BLaER1 (cell line): ENCODE data around the gene REG3G.
A peak's percentile ranks its signal among the peaks of the same experiment; 100 is the strongest.

Source experiments
- H3K27ac ChIP-seq: shearing (Covaris generic); formaldehyde crosslinking; 2 replicates; pipeline ENCODE4 v1.8.1; 2022
- H3K27me3 ChIP-seq: shearing (Covaris generic); formaldehyde crosslinking; 2 replicates; pipeline ENCODE4 v1.8.1; 2022
- H3K36me3 ChIP-seq: shearing (Covaris generic); formaldehyde crosslinking; 2 replicates; pipeline ENCODE4 v1.8.1; 2022
- H3K4me1 ChIP-seq: shearing (Covaris generic); formaldehyde crosslinking; 2 replicates; pipeline ENCODE4 v1.8.1; 2022
- H3K4me2 ChIP-seq: shearing (Covaris generic); formaldehyde crosslinking; 2 replicates; pipeline ENCODE4 v1.8.1; 2022
- H3K4me3 ChIP-seq: shearing (Covaris generic); formaldehyde crosslinking; 2 replicates; pipeline ENCODE4 v1.8.1; 2022
- H3K9ac ChIP-seq: shearing (Covaris generic); formaldehyde crosslinking; 2 replicates; pipeline ENCODE4 v1.8.1; 2022
- H3K9me3 ChIP-seq: shearing (Covaris generic); formaldehyde crosslinking; 2 replicates; pipeline ENCODE4 v1.8.1; 2022
- H4K20me1 ChIP-seq: shearing (Covaris generic); formaldehyde crosslinking; 2 replicates; pipeline ENCODE4 v1.8.1; 2022
- Cebpa-rat ChIP-seq: shearing (Covaris generic); IDR thresholded peaks from 2 replicates; pipeline ENCODE4 v1.8.1; 2022

The REG3G gene

DNA sequence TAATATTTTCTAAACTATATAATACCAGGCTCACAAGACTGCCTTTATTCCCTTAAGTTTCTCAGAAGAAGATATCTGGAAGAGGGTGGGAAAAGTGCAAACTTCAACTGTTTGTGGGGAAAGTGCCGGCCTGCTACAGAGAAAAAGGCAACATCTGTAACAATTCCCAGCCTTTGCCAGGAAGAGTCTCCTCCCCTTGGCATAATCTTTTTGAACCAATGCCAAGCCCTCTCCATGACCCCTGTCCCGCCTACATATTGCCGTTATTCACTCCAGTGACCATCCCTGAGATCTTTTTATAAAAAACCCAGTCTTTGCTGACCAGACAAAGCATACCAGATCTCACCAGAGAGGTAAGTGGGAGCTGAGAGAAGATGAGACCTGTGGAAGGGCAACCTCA is at the start of gene REG3G:
REG3G (plus strand) TSS at position 282 of the 400 bp plus-strand sequence. CDS start 392 bp downstream, outside the sequence.
- Histone ChIP-seq H3K9me3 (0 out of 2 replicates have a peak, but pooled peaks cover 6% of the 10 kb centered on the region), H3K4me3 (no peak within 1 kb of the TSS), H3K27me3 (no peaks in the 10 kb centered on the region), H3K27ac (no peak within 1 kb of the TSS), H3K4me2 (no peak within 1 kb of the TSS), H4K20me1 (no peaks in the 10 kb centered on the region), H3K36me3 (no peaks in the 10 kb centered on the region), H3K4me1 (no peaks in the 10 kb centered on the region), H3K9ac (no peak within 1 kb of the TSS)
- TF ChIP-seq Cebpa-rat, result no peak

DNA sequence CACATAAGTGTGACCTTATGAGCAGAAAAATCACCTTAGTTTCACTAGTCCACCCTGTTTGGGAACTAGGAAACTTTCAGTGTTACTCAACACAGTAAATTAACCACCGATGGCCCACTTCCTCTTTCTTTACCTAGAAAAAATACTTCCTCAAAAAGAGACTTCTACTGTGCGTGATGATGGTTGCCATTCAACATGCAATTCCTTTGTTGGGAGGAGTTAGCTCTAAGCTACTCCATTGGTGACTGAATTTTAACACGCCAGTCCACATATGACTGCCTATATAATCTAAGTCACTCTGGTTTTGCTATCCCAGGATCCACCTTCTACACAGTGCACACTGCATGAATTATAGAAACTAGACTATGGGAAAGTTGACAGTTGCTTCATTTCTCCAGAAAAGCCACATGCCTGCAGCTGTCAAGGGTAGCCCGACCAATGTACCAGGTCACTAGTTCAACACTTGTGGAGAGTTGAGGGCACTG is 47.8 kb upstream of the REG3G start:
- no peaks in the 10 kb centered on the region for H4K20me1 ChIP-seq
- H3K4me1 ChIP-seq, result peaks cover 39% of the 10 kb centered on the region
- H3K4me2 ChIP-seq, result peak overlapping the region; percentile 44
- no peak for TF ChIP-seq Cebpa-rat
- no peaks in the 10 kb centered on the region for H3K9me3 ChIP-seq
- no peak overlapping the region for H3K4me3 ChIP-seq
- no peak overlapping the region for H3K27ac ChIP-seq
- no peaks in the 10 kb centered on the region for H3K27me3 ChIP-seq
- H3K9ac ChIP-seq, result no peak overlapping the region
- no peaks in the 10 kb centered on the region for H3K36me3 ChIP-seq

DNA sequence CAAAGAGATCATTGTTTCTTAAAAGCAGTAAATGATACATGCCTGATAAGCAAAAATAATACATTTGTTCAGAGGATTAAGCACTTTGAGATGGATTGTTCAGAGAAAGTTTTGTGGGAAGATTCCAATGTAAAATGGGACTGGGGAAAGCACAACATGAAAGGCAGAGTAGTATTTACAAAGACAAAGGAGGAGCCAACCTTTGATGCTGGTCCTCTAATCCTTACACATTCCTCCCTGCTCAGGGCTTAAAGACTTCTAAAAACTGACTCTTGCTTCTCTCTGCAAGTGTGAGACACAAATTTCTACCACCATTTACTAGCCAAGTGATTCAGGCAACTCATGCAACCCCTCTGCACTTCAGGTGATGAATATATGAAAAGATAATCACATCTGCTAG is 47.2 kb upstream of the REG3G start:
- H3K4me2 ChIP-seq, result no peak overlapping the region

DNA sequence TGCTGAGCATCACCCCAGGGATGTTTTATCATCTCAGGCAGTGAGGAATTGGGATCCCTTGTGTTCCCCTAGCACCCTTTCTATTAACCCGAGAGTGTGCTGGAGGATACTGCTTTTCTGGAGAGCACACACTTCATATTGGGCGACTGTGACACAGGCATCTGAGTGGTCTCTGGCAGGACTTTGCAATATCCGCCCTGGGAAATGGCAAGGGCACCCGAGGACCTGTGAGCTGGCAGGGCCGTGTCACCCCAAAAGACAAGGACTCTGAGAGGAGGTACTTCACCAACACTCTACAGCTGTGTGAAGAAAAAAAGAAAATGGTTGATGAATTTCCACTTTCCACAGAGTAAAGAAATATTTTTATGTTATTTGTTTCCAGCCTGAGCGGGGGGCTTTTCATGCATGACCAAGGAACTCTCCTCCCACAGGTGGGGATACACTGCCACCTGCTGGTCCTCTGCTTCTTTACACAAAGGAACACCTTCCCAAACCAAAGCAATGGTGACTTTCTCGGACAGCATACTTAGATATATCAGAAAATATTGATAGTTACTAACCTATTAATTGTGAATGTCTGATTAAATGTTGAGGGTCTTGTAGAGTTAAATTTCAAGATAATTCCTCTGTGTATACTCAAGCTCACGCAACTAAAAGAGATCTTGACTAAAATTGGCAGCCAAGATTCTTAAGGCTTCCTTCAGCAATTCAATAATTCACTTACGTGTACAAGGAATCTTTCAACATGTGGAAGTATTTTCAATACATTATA is 45.9 kb upstream of the REG3G start:
- H3K4me3 ChIP-seq, result no peak overlapping the region
- no peak overlapping the region for H3K4me2 ChIP-seq
- no peak overlapping the region for H3K9ac ChIP-seq

More for the DNA sequence above, 47.2 kb upstream of the REG3G start:
- peaks cover 39% of the 10 kb centered on the region for H3K4me1 ChIP-seq
- H3K9me3 ChIP-seq, result no peaks in the 10 kb centered on the region
- no peaks in the 10 kb centered on the region for H4K20me1 ChIP-seq
- no peak overlapping the region for H3K9ac ChIP-seq
- no peaks in the 10 kb centered on the region for H3K27me3 ChIP-seq
- H3K4me3 ChIP-seq, result no peak overlapping the region
- H3K27ac ChIP-seq, result no peak overlapping the region
- no peak for TF ChIP-seq Cebpa-rat
- H3K36me3 ChIP-seq, result no peaks in the 10 kb centered on the region

DNA sequence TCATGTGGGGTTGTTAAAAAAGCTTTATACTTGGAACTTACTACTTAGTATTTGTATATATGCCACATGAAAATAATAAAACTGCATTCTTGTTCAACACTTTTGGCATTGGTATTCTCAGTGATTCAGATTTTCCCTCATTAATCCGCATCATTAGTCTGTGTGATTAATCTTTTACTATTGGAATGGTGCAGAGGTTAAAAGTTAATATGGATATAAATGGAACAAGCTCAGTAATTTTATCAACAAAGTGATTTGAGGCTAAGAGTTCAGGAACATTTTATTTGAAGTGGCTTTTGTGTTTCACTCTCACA is 45.4 kb upstream of the REG3G start:
- Histone ChIP-seq H3K9ac (no peak overlapping the region), H3K27ac (no peak overlapping the region), H3K9me3 (no peaks in the 10 kb centered on the region), H3K4me3 (no peak overlapping the region), H3K27me3 (no peaks in the 10 kb centered on the region), H3K36me3 (no peaks in the 10 kb centered on the region), H3K4me2 (peak overlapping the region; percentile 70), H4K20me1 (no peaks in the 10 kb centered on the region), H3K4me1 (peaks cover 39% of the 10 kb centered on the region)
- no peak for TF ChIP-seq Cebpa-rat

More for the DNA sequence above, 45.9 kb upstream of the REG3G start:
- Histone ChIP-seq H3K36me3 (no peaks in the 10 kb centered on the region), H4K20me1 (no peaks in the 10 kb centered on the region), H3K4me1 (peaks cover 39% of the 10 kb centered on the region), H3K27ac (no peak overlapping the region), H3K9me3 (no peaks in the 10 kb centered on the region), H3K27me3 (no peaks in the 10 kb centered on the region)
- no peak for TF ChIP-seq Cebpa-rat

DNA sequence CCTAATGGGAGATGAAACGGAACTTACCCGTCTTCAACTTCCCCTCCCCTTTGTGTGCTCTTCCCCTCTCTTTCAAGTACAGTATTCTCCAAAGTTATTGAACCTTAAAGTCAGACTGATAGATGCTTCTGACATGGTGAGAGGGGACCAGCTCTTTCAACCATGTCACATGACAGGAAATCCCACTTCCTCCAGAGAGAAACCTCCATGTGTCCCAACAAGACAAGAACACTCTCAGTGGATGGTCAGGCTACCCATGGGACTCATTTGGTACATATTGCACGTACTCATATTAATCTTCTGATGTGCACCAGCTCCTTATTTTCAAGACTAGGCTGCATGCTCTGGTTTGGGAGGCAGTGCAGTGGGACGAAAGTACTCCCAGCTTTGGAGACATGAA is 44.6 kb upstream of the REG3G start:
- Histone ChIP-seq H3K4me3 (no peak overlapping the region), H3K27ac (no peak overlapping the region), H3K4me2 (peak overlapping the region; percentile 70), H3K4me1 (peaks cover 39% of the 10 kb centered on the region), H3K27me3 (no peaks in the 10 kb centered on the region), H3K9ac (no peak overlapping the region), H4K20me1 (no peaks in the 10 kb centered on the region), H3K36me3 (no peaks in the 10 kb centered on the region), H3K9me3 (no peaks in the 10 kb centered on the region)
- no peak for TF ChIP-seq Cebpa-rat

DNA sequence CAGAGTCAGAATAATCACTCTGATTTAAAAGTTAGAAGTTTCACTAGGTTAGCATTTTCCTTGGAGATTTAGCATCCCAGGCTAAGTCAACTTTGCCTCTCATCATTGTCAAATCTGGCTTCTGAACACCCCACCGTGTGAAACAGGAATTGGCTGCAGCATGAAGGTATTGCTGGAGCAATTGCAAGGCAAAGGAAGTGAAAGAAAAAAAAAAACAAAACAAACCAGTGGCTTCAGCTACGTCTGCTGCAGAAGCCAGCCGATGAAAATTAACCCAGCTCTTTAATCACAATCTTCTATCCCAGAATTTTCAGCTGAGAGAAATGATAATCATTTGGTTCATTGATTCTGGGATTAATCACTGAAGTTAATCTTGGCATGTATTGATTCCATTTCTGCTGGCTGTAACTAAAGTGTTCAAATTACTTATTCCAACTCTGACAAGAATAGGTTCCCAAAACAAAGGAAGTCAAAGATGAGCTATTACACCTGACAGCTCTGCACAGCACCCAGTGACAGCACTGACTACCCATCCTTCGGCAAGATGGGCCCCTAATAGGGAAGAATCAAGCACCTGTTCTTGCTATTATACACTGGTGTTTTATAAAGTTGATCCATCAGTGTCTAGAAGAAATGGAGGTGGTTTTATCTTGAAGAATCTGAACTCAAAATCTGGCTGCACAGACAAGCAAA is 42.7 kb upstream of the REG3G start:
- Histone ChIP-seq H3K36me3 (no peaks in the 10 kb centered on the region), H3K9me3 (no peaks in the 10 kb centered on the region), H3K27me3 (no peaks in the 10 kb centered on the region), H3K27ac (no peak overlapping the region), H3K4me2 (no peak overlapping the region), H3K9ac (no peak overlapping the region), H3K4me1 (peaks cover 31% of the 10 kb centered on the region), H4K20me1 (no peaks in the 10 kb centered on the region), H3K4me3 (no peak overlapping the region)
- no peak for TF ChIP-seq Cebpa-rat

DNA sequence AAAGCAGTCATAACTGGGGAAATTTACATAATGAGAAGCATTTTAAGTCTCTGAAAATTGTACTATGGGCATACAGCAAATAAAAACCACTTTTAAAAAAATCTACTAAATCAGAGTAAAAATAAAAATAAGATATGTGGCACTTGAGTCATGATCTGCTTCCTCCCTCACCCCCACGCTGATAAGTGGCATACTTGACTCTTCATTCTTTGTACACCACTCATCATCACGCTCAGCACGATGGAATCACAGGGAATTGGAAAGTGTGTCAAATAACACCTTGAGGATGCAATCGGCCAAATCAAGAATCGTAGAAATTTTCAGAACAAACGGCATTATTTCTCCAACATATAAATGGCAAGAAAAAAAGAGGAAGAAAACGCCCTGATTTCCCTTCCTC is 41.1 kb upstream of the REG3G start:
- H3K4me3 ChIP-seq, result no peak overlapping the region
- no peak overlapping the region for H3K27ac ChIP-seq
- H3K27me3 ChIP-seq, result no peaks in the 10 kb centered on the region
- no peaks in the 10 kb centered on the region for H3K36me3 ChIP-seq
- peaks cover 21% of the 10 kb centered on the region for H3K4me1 ChIP-seq
- no peak for TF ChIP-seq Cebpa-rat
- H3K9me3 ChIP-seq, result no peaks in the 10 kb centered on the region
- no peak overlapping the region for H3K9ac ChIP-seq
- H3K4me2 ChIP-seq, result no peak overlapping the region
- H4K20me1 ChIP-seq, result no peaks in the 10 kb centered on the region

DNA sequence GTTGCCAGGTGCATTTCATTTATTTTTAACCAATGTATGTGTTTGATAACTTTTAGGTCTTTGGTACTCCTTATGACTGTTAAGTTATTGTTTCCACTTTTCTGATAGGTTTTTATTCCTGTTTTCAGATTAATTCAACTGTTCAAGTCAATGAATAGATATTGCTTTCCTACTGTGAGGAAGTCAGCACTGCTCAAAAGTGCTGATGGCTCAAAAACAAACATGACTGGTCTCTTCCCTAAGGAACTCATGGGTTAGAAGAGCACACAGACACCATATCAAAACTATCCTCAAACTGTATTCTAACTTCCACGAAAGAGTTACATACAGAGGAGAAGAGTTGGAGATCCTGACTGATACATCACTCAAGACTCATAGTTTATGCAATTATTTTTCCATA is 39.9 kb upstream of the REG3G start:
- Histone ChIP-seq H3K27ac (no peak overlapping the region), H3K36me3 (no peaks in the 10 kb centered on the region), H3K4me1 (peaks cover 10% of the 10 kb centered on the region), H3K9ac (no peak overlapping the region), H3K9me3 (no peaks in the 10 kb centered on the region), H4K20me1 (no peaks in the 10 kb centered on the region), H3K4me3 (no peak overlapping the region), H3K4me2 (no peak overlapping the region), H3K27me3 (no peaks in the 10 kb centered on the region)
- no peak for TF ChIP-seq Cebpa-rat

DNA sequence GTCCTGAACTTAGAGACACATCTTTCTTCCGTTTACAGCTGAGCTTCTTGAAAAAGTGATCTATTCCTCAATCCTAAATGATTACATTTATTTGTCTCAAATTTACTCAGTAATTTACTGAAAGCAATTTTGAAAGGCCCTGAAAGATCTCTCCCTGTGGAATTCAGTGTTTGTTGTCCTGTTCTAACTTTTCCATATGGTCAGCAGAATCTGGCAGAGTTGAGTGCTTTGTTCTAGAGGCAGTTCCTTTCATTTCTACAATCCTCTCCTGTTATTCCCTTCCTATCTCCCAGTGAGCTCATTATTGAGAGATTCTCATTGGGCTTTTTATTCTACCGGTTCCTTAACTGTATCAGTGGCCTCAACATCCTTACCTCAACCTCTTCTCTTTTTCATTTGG is 36.5 kb upstream of the REG3G start:
- Histone ChIP-seq H3K9me3 (peaks cover 21% of the 10 kb centered on the region), H3K4me1 (no peaks in the 10 kb centered on the region), H3K27ac (no peak overlapping the region), H3K4me2 (no peak overlapping the region), H3K27me3 (peaks cover 21% of the 10 kb centered on the region), H3K9ac (no peak overlapping the region), H3K36me3 (no peaks in the 10 kb centered on the region), H3K4me3 (no peak overlapping the region), H4K20me1 (no peaks in the 10 kb centered on the region)
- no peak for TF ChIP-seq Cebpa-rat
